ENCODE data around the gene HMGB3.
"Not testable (repeated sequence)": the region's sequence is repeated elsewhere in the genome, so short reads cannot be mapped to it uniquely, and the experiment has no call there.

Gene HMGB3

GRCh38 chrX:150984169-150984824 is 1.2 kb downstream of the HMGB3 start:
- peak overlapping the region in 1 of 2 donors; percentile 77 for H3K27ac Mint-ChIP-seq
- H3K9me3 Mint-ChIP-seq = no peaks in the 10 kb centered on the region
- no peaks in the 10 kb centered on the region for H3K27me3 Mint-ChIP-seq
- DNase-seq (peak in 1 of 3 experiments; percentile 3), ATAC-seq (replicated peaks) (no peak)
- peak overlapping the region; percentile 72 to 79 for H3K4me3 Mint-ChIP-seq
- peaks cover 0 to 2% of the 10 kb centered on the region in 2 donors for H3K4me1 Mint-ChIP-seq (ENCODE audit: low read depth in 2 of 2)
- peaks cover 6% of the 10 kb centered on the region for H3K36me3 Mint-ChIP-seq (ENCODE audit: insufficient read depth)

GRCh38 chrX:150987687-150988086 is 4.6 kb downstream of the HMGB3 start:
- not testable (repeated sequence) for H3K27me3 Mint-ChIP-seq; DNase-seq; H3K4me1 Mint-ChIP-seq (ENCODE audit: low read depth in 2 of 2); H3K9me3 Mint-ChIP-seq; H3K36me3 Mint-ChIP-seq (ENCODE audit: insufficient read depth); H3K4me3 Mint-ChIP-seq; H3K27ac Mint-ChIP-seq; ATAC-seq (replicated peaks)

DNA sequence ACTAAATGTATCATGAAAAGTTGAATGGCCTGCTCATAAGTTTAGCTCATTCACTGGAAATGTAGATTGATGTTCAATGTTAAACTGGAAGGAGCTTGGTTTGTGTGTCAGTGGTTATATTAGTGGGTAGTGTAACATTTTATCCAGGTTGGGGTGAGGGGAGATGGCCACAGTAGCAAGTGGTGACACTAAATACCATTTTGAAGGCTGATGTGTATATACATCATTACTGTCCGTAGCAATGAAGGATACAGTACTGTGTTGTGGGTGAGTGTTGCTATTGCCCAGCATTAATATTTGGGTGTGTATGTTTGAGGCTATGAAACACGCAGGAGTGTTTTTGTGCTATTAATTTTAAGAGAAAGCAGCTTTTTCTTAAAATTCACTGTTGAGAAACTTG is 6.3 kb downstream of the HMGB3 start:
- no peak overlapping the region for H3K27ac Mint-ChIP-seq
- no peak for DNase-seq

DNA sequence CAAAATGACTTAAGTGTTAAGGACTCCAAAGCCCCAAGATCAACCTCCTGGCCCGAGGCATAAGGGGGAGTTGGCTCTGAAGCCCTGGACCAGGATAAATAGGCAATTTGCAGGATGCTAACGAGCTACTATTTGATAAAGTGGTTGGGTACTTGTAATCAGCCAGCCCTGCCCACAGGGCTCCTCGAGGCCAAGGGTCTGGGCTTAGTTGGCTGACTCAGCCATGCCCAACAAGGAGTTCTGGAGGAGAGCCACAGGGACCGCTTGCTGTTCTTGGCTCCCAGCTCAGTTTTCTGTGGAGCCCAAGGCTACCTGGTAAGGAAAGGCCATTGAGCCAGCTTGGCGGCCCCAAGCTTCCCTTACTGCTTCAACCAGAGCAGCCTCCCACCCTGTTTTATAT is 7.8 kb downstream of the HMGB3 start:
- H3K27me3 Mint-ChIP-seq = no peaks in the 10 kb centered on the region
- DNase-seq = no peak
- no peak for ATAC-seq (replicated peaks)
- no peaks in the 10 kb centered on the region for H3K9me3 Mint-ChIP-seq
- no peaks in the 10 kb centered on the region for H3K36me3 Mint-ChIP-seq (ENCODE audit: insufficient read depth)
- no peak overlapping the region for H3K4me3 Mint-ChIP-seq
- no peaks in the 10 kb centered on the region for H3K4me1 Mint-ChIP-seq (ENCODE audit: low read depth in 2 of 2)
- H3K27ac Mint-ChIP-seq = no peak overlapping the region

More for the DNA sequence above, 6.3 kb downstream of the HMGB3 start:
- H3K27me3 Mint-ChIP-seq = no peaks in the 10 kb centered on the region
- H3K36me3 Mint-ChIP-seq (ENCODE audit: insufficient read depth) = no peaks in the 10 kb centered on the region
- no peak for ATAC-seq (replicated peaks)
- H3K4me3 Mint-ChIP-seq = no peak overlapping the region
- H3K9me3 Mint-ChIP-seq = no peaks in the 10 kb centered on the region
- peaks cover 0 to 2% of the 10 kb centered on the region in 2 donors for H3K4me1 Mint-ChIP-seq (ENCODE audit: low read depth in 2 of 2)

DNA sequence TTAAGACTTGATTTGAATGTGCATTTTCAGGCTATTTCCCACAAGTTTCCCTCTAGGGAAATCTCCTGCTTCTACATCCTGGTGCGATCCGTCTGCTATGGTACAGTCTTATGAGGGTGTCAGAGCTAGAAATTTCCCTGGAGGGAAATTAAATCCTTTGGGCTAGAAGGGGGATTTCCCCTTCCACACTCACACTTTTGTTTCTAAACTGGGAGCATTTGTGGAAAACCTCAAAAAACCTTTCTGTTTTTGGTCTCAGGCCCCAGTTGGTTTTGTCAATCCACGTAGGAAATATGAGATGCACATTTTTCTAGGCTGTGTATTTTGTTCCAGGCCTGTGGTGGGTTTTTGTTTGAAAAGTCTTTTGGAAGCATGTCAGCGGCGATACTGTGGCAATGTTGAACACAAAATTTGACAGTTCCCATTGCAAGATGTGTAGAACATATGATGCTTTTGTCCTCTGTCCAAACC is 17.8 kb downstream of the HMGB3 start:
- Mint-ChIP-seq H3K9me3 (no peaks in the 10 kb centered on the region), H3K27ac (no peak overlapping the region), H3K36me3 (ENCODE audit: insufficient read depth) (no peaks in the 10 kb centered on the region), H3K4me3 (no peak overlapping the region), H3K27me3 (no peaks in the 10 kb centered on the region), H3K4me1 (ENCODE audit: low read depth in 2 of 2) (no peaks in the 10 kb centered on the region)
- DNase-seq (no peak), ATAC-seq (replicated peaks) (no peak)

- H3K9me3 Mint-ChIP-seq = no peaks in the 10 kb centered on the region
- DNase-seq (no peak), ATAC-seq (replicated peaks) (no peak)
- no peak overlapping the region for H3K27ac Mint-ChIP-seq
- no peaks in the 10 kb centered on the region for H3K4me1 Mint-ChIP-seq (ENCODE audit: low read depth in 2 of 2)
- no peaks in the 10 kb centered on the region for H3K36me3 Mint-ChIP-seq (ENCODE audit: insufficient read depth)
- H3K4me3 Mint-ChIP-seq = no peak overlapping the region
- H3K27me3 Mint-ChIP-seq = peaks cover 0 to 2% of the 10 kb centered on the region in 2 donors
Observed at GRCh38 chrX:151004085-151004484, 20.9 kb downstream of the HMGB3 start.

DNA sequence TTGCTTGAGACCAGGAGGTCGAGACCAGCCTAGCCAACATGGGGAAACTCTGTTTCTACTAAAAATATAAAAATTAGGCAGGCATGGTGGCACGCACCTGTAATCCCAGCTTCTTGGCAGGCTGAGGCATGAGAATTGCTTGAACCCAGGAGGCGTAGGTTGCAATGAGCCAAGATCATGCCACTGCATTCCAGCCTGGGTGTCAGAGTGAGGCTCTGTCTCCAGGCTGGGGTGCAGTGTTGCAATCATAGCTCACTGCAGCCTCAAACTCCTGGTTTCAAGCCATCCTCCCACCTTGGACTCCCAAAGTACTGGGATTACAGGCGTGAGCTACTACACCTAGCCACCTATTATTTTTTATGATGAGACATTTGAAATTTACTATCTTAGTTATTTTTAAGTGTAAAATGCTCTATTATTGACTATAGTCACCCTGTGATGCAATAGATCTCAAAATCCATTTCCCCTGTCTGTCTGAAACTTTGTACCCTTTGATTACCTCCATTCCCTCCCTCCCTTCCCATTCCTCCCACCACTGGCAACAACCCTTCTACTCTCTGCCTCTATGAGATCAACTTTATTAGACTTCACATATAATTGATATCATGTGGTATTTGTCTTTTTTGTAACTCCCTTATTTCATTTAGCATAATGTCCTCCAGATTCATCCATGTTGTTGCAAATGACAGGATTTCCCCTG is 23.4 kb downstream of the HMGB3 start:
- H3K4me3 Mint-ChIP-seq = no peak overlapping the region
- DNase-seq = no peak

GRCh38 chrX:151009582-151009981 is 26.4 kb downstream of the HMGB3 start:
- H3K4me1 Mint-ChIP-seq (ENCODE audit: low read depth in 2 of 2) = no peaks in the 10 kb centered on the region
- H3K9me3 Mint-ChIP-seq = no peaks in the 10 kb centered on the region
- H3K36me3 Mint-ChIP-seq (ENCODE audit: insufficient read depth) = no peaks in the 10 kb centered on the region
- H3K27me3 Mint-ChIP-seq = peaks cover 0 to 5% of the 10 kb centered on the region in 2 donors
- DNase-seq (no peak), ATAC-seq (replicated peaks) (no peak)
- no peak overlapping the region for H3K27ac Mint-ChIP-seq
- H3K4me3 Mint-ChIP-seq = no peak overlapping the region

More for the DNA sequence above, 23.4 kb downstream of the HMGB3 start:
- no peaks in the 10 kb centered on the region for H3K4me1 Mint-ChIP-seq (ENCODE audit: low read depth in 2 of 2)
- H3K9me3 Mint-ChIP-seq = no peaks in the 10 kb centered on the region
- no peak overlapping the region for H3K27ac Mint-ChIP-seq
- no peak for ATAC-seq (replicated peaks)
- peaks cover 0 to 5% of the 10 kb centered on the region in 2 donors for H3K27me3 Mint-ChIP-seq
- no peaks in the 10 kb centered on the region for H3K36me3 Mint-ChIP-seq (ENCODE audit: insufficient read depth)

DNA sequence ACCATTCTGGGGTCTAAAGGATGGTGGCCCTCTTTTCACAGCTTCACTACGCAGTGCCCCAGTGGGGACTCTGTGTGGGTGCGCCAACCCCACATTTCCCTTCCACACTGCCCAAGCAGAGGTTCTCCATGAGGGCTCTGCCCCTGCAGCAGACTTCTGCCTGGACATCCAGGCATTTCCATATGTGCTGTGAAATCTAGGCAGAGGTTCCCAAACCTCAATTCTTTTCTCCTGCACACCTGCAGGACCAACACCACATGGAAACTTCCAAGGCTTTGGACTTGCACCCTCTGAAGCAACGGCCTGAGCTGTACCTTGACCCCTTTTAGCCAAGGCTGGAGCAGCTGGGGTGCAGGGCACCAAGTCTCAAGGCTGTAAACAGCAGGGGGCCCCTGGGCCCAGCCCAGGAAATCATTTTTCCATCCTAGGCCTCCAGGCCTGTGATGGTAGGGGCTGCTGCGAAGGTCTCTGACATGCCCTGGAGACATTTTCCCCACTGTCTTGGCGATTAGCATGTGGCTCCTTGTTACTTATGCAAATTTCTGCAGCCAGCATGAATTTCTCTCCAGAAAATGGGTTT is 30.1 kb downstream of the HMGB3 start:
- Mint-ChIP-seq H3K36me3 (ENCODE audit: insufficient read depth) (no peaks in the 10 kb centered on the region), H3K27ac (no peak overlapping the region), H3K27me3 (peaks cover 0 to 5% of the 10 kb centered on the region in 2 donors), H3K4me3 (no peak overlapping the region), H3K9me3 (no peaks in the 10 kb centered on the region), H3K4me1 (ENCODE audit: low read depth in 2 of 2) (no peaks in the 10 kb centered on the region)
- no peak for DNase-seq
- ATAC-seq (replicated peaks) = no peak

GRCh38 chrX:151015684-151016083 is 32.5 kb downstream of the HMGB3 start:
- Mint-ChIP-seq H3K9me3 (no peaks in the 10 kb centered on the region), H3K4me3 (no peak overlapping the region), H3K4me1 (ENCODE audit: low read depth in 2 of 2) (no peaks in the 10 kb centered on the region), H3K36me3 (ENCODE audit: insufficient read depth) (no peaks in the 10 kb centered on the region), H3K27ac (no peak overlapping the region), H3K27me3 (no peaks in the 10 kb centered on the region)
- DNase-seq = no peak
- no peak for ATAC-seq (replicated peaks)

GRCh38 chrX:151019856-151020255 is 36.7 kb downstream of the HMGB3 start:
- no peak overlapping the region for H3K27ac Mint-ChIP-seq
- H3K9me3 Mint-ChIP-seq = no peaks in the 10 kb centered on the region
- no peak for ATAC-seq (replicated peaks)
- no peak for DNase-seq
- no peaks in the 10 kb centered on the region for H3K27me3 Mint-ChIP-seq
- no peak overlapping the region for H3K4me3 Mint-ChIP-seq
- H3K36me3 Mint-ChIP-seq (ENCODE audit: insufficient read depth) = no peaks in the 10 kb centered on the region
- H3K4me1 Mint-ChIP-seq (ENCODE audit: low read depth in 2 of 2) = no peaks in the 10 kb centered on the region

- peaks cover 0 to 22% of the 10 kb centered on the region in 2 donors for H3K27me3 Mint-ChIP-seq
- H3K9me3 Mint-ChIP-seq = no peaks in the 10 kb centered on the region
- no peak overlapping the region for H3K4me3 Mint-ChIP-seq
- no peak overlapping the region for H3K27ac Mint-ChIP-seq
- DNase-seq (no peak), ATAC-seq (replicated peaks) (no peak)
- H3K36me3 Mint-ChIP-seq (ENCODE audit: insufficient read depth) = peaks cover 3% of the 10 kb centered on the region
- peaks cover 0 to 2% of the 10 kb centered on the region in 2 donors for H3K4me1 Mint-ChIP-seq (ENCODE audit: low read depth in 2 of 2)
Observed at GRCh38 chrX:151030845-151031244, 47.7 kb downstream of the HMGB3 start.

DNA sequence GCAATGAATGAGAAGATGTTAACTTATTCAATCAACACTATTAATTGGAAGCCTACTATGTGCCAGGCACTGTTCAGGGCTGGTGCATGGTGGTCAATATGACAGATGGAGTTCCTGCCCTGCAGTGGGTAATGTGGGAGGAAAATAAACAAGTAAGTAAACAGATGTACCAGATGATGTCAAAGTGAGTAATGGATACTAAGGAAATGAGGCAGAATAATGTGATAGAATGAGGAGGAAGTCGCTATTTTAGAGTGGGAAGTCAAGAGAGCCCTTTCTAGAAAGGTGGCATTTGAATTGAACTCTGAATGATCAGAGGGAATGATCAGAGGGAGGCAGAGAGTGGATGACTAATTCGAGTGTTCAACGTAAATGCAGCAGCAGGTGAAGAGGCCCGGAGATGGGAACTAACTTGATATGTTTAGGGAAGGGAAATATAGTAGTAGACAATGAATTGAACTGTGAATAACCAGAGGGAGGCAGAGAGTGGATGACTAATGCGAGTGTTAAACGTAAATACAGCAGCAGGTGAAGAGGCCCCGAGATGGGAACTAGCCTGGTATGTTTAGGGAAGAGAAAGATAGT is 48.3 kb downstream of the HMGB3 start:
- peaks cover 0 to 2% of the 10 kb centered on the region in 2 donors for H3K4me1 Mint-ChIP-seq (ENCODE audit: low read depth in 2 of 2)
- H3K27ac Mint-ChIP-seq = no peak overlapping the region
- peaks cover 3% of the 10 kb centered on the region for H3K36me3 Mint-ChIP-seq (ENCODE audit: insufficient read depth)
- ATAC-seq (replicated peaks) = no peak
- H3K9me3 Mint-ChIP-seq = no peaks in the 10 kb centered on the region
- DNase-seq = no peak
- peaks cover 0 to 22% of the 10 kb centered on the region in 2 donors for H3K27me3 Mint-ChIP-seq
- H3K4me3 Mint-ChIP-seq = no peak overlapping the region

Data from effector memory CD8-positive, alpha-beta T cell (primary cell).